Right lobe of liver (tissue), 4 donors: ENCODE measurements around the gene SLC4A5.

Experiments
- POLR2A ChIP-seq: fragments of 450-650 bp; IDR thresholded peaks from one replicate; pipeline ENCODE4 v1.6.1; 2017; ENCODE audit warnings: antibody characterized with exemption, mild to moderate bottlenecking
- TF ChIP-seq, protein P1 (sequence below), 4 donors: fragments of 200-600 bp in 3 of 4; fragments of 450-650 bp in 1 of 4; IDR thresholded peaks; one replicate each; pipeline versions ENCODE4 v1.5.1 to v1.8.0; 2016 to 2022; ENCODE audit warnings: antibody characterized with exemption in 4 of 4, mild to moderate bottlenecking in 2 of 4
- donor health status: DM: no; HTN: no; CAD: no.
- donor health status: DM: no; HTN: no; CAD: no.
- donor health status: DM: no; HTN: yes; CAD: no.

DNA sequence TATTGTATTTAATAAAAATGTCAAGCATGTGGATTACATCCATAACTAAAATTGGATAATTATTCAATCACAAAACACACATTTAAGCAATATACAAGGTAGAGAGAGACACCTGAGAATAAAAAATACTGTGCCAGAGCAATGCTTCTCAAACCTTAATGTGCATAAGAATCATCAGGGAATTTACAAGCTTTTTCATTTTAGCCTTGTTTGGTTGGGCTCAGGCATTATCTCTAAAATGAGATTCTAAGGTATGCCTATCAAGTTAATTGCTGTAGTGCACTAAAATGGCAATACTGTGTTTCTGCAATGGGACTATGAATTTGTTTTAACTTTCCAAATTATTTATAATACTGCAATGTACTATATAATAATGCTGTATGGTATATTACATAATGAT, 165.5 kb downstream of the SLC4A5 start:
- TF ChIP-seq, protein P1, sequence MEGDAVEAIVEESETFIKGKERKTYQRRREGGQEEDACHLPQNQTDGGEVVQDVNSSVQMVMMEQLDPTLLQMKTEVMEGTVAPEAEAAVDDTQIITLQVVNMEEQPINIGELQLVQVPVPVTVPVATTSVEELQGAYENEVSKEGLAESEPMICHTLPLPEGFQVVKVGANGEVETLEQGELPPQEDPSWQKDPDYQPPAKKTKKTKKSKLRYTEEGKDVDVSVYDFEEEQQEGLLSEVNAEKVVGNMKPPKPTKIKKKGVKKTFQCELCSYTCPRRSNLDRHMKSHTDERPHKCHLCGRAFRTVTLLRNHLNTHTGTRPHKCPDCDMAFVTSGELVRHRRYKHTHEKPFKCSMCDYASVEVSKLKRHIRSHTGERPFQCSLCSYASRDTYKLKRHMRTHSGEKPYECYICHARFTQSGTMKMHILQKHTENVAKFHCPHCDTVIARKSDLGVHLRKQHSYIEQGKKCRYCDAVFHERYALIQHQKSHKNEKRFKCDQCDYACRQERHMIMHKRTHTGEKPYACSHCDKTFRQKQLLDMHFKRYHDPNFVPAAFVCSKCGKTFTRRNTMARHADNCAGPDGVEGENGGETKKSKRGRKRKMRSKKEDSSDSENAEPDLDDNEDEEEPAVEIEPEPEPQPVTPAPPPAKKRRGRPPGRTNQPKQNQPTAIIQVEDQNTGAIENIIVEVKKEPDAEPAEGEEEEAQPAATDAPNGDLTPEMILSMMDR (IDR thresholded peaks at IDR 0.05): no peak
- TF ChIP-seq POLR2A: no peak
